B cell (primary cell): ENCODE results near the gene PRTG.

Source experiments
- CTCF ChIP-seq: fragments of 200-600 bp; IDR thresholded peaks from one replicate; pipeline ENCODE4 v1.8.0; 2022; ENCODE audit warnings: antibody characterized with exemption, mild to moderate bottlenecking
- EZH2 ChIP-seq: IDR thresholded peaks from 2 replicates; pipeline ENCODE4 v1.6.1; 2012; ENCODE audit warnings: borderline replicate concordance, low read depth, mild to moderate bottlenecking, moderate library complexity, low read length; ENCODE audit not compliant: insufficient read depth, poor library complexity, severe bottlenecking

- TF ChIP-seq CTCF (no peak), EZH2 (no peak)
Measured at GRCh38 chr15:55659481-55659880, 83.5 kb downstream of the PRTG start.
